Sciatic nerve (tissue), 2 donors: ENCODE results near the gene METTL26. TPM values are rescaled to one million over a fixed set of nuclear protein-coding genes. Genes with fewer than 3 reads are reported as not detected.

ENCODE experiments used
- ATAC-seq: fragments of 200-7000 bp; cut with Tn5 transposase; one replicate; pipeline ENCODE4 v1.9.1; 2020; ENCODE audit warnings: mild to moderate bottlenecking, moderate library complexity
- DNase-seq: peaks from one replicate; pipeline ENCODE4 v3.0.0-alpha.2; 2020; ENCODE audit warnings: low spot score
- intact Hi-C: fragments of 100-400 bp; cut with DNase I; formaldehyde crosslinking; loops from one replicate; pipeline ENCODE4 v1.14.2; 2022
- total RNA-seq: library from RNA; stranded (reverse); fragmentation: NEBNext Ultra II Directional; extraction: Animal tissue kit (Norgen Biotek cat#: 25700); gene quantifications from one replicate; pipeline ENCODE4 v1.2.1, GENCODE V29; 2021
- donor health status: DM: no; HTN: no; CAD: no.
- donor health status: DM: no; HTN: no; CAD: no.

The METTL26 gene
- total RNA-seq, 1 donor from 2014 or later = 54.1 TPM

DNA sequence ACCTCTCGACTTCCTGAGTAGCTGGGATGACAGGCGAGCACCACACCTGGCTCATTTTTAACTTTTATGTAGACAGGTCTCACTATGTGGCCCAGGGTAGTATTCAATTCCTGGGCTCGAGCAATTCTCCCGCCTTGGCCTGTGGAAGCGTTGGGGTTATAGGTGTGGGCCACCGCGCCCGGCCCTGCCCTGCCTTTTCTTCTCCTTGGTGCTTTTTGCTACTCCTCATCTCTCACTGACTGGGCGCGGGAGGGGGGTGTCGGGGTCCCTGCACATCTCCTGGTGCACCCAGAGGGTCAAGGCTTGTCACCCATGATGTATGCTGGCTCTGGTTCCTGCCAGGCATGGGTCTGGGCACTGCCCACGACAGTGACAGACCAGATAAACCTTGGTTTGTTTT is 8.5 kb upstream of the METTL26 start:
- intact Hi-C loops = no loop called here
- DNase-seq (no peak), ATAC-seq (no peak)

DNA sequence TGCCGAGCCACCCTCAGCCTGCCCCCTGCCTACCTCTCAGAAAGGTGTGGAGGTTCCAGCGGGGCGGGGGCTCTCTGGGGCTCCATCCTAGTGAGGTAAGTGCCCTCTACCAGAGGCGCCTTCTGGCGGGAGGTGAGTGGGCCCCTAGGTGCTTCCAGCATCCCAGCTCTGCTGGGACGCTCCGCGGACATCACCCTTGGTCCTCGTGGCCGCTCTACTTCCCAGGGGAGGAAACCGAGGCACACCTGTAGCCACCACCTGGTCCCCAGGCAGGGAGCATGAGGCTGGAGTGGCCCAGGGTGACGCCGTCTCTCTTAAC is 6.9 kb upstream of the METTL26 start:
- ATAC-seq (no peak), DNase-seq (no peak)
- intact Hi-C loops = no loop called here

DNA sequence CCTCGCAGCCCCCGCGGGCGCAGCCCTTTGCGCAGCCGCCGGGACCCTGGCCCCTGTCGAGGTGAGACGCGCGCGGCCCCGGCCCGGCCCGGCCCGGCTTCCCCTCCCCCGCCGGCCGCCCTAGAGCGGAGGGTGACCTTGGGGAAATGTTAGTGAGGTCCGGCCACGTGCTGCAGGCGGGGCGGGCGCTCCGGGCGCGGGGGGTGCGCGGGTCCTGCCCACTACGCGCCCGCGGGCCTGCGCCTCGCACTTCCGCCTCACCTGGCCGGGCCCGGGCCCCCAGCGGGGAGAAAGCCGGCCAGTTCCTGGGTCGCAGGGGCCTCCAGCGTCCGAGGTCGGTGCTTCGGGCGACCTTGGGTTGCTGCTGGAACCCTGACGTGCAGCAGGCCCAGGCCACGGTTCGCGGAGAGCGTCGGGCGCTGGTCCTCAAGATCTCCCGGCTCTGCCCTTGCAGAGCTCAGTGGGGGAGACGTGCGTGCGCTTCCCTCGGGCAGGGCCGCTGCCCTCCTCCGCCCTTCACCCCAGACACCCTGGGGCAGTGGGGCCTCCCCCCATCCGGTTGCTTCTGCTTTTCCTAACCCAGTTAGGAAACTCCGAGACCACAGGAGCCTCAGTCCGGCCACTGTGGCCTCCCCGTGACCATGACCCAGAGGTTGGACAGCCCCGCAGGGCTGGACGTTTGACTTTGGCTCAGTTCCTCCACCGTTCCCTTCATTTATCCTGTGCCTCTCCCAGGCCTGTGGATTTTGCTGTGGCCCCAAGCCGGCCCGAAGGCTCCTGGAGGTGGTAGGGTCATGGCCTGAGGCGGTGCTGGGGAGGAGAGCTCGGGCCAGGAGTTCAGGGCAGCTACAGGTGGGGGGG is 6.3 kb upstream of the METTL26 start:
- no peak for DNase-seq
- intact Hi-C loops = no loop called here
- ATAC-seq = peak; percentile 11

DNA sequence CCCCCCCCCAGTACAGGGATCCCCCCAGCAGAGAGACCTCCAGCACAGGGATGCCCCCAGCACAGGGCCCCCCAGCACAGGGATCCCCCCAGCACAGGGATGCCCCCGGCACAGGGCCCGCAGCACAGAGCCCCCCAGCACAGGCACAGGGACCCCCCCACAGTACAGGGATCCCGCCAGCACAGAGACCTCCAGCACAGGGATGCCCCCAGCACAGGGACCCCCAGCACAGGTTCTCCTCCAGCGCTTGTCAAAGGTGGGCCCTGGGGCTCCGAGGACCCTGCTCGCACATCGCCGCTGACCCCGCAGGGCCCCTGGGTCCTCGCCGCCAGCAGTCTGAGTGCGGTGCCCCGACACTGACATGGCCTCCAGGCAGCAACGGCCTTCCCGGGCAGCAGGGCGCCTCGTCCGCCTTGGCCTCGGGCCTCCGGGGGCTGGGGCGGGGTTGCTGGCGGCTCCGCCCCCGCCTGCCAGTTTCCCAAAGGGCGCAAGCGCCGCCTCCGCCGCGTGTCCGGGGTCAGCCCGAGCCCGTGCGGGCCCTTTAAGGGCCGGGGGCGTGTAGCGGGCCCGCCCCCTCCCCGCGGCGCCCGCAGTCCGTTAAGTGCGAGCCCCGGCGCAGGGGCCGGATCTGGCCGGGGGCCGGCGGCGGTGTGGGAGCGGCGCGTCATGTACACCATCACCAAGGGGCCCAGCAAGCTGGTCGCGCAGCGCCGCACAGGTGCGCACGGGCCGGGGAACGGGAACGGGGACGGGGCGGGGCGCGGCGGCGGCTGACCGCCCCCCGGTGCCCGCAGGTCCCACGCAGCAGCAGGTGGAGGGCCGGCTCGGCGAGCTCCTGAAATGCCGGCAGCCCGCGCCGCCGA is 5.5 kb upstream of the METTL26 start, which contains the start of gene MCRIP2:
Gene MCRIP2 (plus strand): TSS at position 503 of the 863 bp plus-strand sequence. CDS start 164 bp downstream, at position 667.
- ATAC-seq (peak; percentile 53), DNase-seq (peak; percentile 92)
- intact Hi-C loops = no loop called here

DNA sequence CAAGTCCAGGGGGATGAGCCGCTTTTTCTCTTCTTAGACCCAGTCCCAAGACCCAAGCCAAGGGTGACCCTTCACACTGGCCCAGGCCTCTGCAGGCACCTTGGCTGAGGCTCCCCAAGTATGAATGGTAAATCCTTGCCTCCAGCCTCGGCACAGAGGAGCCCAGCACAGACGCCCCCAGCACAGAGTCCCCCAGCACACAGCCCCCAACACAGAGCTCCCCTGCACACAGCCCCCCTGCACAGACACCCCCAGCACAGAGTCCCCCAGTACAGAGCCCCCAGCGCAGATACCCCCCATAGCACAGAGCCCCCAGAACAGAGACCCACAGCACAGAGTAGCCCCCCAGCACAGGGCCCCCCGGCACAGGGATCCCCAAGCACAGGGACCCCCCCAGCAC is 4.5 kb upstream of the METTL26 start:
- no peak for DNase-seq

DNA sequence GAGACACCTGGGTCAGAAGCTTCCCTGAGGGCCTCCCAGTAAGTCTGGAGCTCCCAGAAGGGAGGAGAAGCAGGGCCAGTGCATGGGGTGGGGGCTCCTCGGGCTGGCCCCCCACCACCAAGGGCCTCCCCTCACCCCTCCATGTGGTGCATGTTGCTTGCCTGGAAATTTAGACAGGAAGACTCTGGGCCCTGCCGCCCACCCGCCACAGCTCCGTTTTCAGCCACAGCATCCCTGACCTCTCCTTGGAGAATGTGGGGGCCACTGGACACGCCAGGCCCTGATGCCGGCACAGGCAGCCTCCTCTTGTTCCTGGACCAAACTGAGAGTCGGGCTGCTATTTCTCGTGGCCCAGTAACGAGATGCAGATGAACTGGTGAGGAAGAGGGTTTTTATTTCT is 2.7 kb upstream of the METTL26 start:
- no peak for ATAC-seq
- DNase-seq = no peak
- intact Hi-C loops = no loop called here

More for the DNA sequence above, 4.5 kb upstream of the METTL26 start:
- no peak for ATAC-seq
- intact Hi-C loops = no loop called here

DNA sequence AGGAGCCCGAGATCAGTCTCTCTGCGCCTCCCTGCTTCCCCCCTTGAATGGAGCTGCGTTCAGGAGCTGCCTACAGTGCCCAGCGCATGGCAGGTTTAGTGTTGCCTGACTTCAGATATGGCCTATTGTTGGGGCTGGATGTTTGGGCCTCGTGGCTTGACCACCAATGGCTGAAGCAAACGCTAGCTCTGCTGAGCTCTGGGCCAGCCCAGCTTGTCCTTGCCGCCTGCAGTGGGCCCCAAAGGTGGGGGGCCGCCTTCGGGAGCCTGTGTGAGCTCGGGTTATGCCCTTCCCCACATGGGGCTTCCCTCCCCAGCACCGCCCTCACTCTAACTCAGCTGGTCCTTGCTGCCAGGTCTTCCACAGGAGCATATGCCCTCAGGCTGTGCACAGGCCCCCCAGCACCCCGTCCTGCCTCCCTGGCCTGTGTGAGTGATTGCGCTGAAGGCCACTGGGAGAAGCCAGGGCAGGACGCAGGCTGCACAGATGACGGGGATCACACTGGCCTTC is 2.0 kb upstream of the METTL26 start:
- intact Hi-C loops = no loop called here
- DNase-seq (no peak), ATAC-seq (no peak)

DNA sequence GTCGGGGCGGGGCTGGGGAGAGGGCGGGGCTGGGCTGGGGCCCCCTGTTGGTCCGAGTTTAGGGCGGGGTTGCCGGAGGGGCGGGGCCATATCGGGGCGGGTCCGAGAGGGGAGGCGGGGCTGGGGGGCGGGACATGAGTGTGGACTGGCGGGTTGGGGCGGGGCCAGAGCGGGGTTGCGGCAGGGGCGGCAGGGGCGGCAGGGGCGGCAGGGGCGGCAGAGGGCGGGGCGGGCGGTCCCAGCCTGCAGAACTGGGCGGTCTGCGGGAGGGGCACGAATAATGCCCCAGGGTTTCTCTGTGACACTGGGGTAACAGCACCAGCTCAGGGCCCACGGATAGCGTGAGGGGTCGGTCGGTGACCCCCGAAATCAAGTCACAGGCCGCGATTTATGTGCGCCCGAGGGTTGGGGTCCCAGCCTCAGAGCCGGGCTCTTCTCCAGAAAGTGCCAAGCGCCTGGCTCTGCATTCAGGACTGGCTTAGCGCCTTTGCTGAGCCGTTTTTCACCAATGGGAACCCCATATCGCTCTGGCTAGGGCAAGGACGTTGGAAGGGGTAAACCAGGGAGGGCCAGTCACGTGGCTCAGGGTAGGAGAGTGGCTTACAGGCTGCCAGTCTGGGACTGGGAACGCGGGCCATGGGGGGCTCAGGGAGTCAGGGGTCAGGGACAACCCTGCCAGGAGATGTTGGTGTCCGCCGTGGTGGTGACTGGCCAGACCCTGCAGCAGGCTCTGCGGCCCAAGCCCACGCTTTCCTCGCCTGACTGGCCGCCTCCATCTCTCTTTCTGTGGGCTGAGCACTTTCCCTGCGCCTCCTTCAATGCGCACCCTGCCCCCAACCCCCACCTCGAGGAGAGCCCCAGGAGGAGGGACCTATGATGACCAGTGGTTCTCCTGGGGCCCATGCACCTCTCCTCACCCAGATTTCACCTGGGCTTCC is 1.2 kb upstream of the METTL26 start:
- intact Hi-C loops = no loop called here
- ATAC-seq (peak; percentile 87), DNase-seq (peak; percentile 96)

DNA sequence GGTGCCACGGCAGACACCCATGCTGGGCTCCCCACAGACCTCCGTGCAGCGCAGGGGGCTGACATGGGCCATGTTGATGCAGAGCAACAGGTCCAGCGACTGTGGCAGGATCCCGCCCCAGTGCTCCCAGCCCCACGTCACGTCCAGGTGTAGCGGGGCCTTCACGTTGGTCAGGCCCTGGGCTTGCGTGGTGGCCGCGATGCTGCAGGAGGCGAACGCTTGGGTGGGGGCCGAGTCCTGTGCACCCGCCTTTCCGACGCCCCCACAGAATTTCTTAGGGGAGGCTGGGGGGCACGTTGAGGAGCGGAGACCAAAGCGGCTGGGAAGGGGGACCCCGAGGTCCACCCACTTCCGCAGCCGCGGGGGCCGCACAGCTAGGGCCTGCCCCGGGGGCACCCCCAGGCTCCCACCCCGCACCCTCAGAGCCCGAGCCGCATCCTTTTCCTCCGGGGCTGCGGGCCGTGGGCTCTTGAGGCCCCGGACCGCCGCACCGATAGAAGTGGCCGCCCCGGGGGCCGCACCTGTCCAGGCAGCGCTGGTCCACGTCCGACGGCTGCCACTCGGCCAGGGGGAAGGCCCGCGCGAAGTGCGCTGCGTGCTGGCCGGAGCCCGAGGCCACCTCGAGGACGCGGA is 416 bp downstream of the METTL26 start:
- ATAC-seq = no peak
- no peak for DNase-seq
- intact Hi-C loops = no loop called here

DNA sequence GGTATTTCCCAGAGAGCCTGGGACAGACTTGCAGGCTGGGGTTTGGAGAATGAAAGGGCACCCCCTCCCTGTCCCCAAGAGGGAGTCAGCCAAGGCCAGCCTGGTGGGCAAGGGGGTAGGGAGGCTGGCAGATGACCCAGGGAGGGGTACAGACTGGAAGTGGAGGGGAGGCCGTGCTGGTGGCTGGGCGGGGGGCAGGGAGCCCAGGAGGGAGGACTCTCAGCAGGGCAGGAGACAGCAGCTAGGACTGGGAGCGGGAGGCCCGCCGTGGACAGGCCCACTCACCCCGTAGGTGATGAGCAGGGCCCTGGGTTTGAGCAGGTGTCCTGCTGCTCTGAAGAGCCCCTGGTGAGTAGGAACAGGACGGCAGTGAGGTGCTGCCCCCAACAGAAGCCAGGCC is 1.1 kb downstream of the METTL26 start:
- DNase-seq (no peak), ATAC-seq (no peak)
- intact Hi-C loops = no loop called here

DNA sequence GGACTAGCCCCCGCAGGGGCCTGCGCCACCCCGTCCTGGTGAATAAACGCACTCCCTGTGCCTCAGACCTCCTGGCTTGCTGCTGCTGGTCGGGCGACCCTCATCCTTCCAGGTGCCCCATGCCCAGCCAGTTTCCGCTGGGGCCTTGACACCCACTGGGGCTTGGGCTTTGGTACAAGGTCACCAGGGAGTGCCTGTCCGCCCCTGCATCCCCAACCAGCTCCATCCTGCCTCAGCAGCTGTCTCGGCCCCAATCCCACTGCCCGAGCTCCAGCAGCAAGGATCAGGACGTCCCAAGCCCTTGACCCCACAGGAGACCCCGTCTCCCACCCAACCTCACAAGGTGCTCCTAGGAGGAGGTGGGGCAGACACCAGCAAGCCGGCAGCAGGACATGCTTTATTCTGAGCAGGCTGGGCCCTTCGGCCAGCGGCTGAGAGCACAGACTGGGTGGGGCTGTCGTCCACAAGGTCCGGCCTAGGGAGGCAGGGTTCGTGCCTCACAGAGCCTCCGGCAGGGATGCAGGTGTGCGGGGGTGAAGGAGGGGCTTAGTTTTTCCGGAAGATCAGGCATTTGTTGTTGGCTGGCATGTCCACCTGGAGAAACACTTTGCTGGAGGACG is 1.9 kb downstream of the METTL26 start:
- DNase-seq (no peak), ATAC-seq (no peak)
- intact Hi-C loops = no loop called here

DNA sequence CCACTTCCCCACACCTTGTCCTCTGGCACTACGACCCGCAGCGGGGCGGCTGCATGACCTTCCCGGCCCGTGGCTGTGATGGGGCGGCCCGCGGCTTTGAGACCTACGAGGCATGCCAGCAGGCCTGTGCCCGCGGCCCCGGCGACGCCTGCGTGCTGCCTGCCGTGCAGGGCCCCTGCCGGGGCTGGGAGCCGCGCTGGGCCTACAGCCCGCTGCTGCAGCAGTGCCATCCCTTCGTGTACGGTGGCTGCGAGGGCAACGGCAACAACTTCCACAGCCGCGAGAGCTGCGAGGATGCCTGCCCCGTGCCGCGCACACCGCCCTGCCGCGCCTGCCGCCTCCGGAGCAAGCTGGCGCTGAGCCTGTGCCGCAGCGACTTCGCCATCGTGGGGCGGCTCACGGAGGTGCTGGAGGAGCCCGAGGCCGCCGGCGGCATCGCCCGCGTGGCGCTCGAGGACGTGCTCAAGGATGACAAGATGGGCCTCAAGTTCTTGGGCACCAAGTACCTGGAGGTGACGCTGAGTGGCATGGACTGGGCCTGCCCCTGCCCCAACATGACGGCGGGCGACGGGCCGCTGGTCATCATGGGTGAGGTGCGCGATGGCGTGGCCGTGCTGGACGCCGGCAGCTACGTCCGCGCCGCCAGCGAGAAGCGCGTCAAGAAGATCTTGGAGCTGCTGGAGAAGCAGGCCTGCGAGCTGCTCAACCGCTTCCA is 2.6 kb downstream of the METTL26 start:
- no peak for ATAC-seq
- intact Hi-C loops = no loop called here
- DNase-seq = no peak

DNA sequence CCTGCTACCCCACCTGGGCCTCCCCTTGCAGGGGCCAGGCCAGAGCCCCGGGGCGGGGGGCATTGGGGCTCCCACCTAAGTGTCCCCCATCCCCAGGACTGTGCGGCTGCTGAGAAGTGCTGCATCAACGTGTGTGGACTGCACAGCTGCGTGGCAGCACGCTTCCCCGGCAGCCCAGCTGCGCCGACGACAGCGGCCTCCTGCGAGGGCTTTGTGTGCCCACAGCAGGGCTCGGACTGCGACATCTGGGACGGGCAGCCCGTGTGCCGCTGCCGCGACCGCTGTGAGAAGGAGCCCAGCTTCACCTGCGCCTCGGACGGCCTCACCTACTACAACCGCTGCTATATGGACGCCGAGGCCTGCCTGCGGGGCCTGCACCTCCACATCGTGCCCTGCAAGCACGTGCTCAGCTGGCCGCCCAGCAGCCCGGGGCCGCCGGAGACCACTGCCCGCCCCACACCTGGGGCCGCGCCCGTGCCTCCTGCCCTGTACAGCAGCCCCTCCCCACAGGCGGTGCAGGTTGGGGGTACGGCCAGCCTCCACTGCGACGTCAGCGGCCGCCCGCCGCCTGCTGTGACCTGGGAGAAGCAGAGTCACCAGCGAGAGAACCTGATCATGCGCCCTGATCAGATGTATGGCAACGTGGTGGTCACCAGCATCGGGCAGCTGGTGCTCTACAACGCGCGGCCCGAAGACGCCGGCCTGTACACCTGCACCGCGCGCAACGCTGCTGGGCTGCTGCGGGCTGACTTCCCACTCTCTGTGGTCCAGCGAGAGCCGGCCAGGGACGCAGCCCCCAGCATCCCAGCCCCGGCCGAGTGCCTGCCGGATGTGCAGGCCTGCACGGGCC is 3.4 kb downstream of the METTL26 start:
- DNase-seq (no peak), ATAC-seq (no peak)
- intact Hi-C loops = no loop called here

DNA sequence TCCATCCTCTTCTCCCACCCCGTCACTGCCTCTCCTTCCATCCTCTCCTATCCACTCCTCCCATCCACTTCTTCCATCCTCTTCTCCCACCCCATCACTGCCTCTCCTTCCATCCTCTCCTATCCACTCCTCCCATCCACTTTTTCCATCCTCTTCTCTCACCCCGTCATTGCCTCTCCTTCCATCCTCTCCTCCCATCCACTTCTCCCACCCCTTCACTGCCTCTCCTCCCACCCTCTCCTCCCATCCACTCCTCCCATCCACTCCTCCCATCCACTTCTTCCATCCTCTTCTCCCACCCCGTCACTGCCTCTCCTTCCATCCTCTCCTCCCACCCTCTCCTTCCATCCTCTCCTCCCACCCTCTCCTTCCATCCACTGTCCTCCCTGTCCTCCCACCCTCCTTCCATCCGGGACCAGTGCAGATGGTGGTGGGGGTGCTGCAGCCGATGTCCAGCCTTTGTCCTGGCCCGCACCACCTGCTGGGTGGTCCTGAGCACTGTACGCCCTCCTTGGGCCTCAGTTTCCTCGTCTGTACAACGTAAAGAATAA is 4.2 kb downstream of the METTL26 start:
- intact Hi-C loops = no loop called here
- no peak for ATAC-seq
- DNase-seq = no peak

DNA sequence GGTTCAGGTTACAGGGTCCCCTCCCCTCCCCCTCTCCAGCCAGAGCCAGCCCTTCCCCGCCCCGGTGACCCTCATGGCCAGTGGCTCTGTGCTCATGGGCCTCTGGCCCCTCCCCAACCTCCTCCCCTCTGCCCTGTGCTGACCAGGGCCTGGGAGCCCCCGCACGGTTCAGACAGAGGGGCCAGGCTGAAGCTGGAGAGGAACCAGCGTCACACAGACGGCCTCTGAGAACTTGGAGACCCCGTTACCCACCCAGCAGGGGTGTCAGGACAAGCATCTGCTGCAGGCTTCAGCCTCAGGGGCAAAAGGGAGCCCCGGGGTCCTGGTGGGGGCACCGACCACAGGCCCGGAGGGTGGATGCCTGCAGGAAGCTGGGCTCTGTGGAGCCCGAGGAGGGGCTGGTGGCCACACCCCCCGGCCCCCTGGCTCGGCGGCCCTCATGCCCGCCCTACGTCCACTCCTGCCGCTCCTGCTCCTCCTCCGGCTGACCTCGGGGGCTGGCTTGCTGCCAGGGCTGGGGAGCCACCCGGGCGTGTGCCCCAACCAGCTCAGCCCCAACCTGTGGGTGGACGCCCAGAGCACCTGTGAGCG is 5.2 kb downstream of the METTL26 start, which contains the start of gene WFIKKN1:
Gene WFIKKN1 (plus strand): TSS at position 171 of the 591 bp plus-strand sequence. CDS start 269 bp downstream, at position 440.
- DNase-seq (peak; percentile 55), ATAC-seq (peak; percentile 11)
- intact Hi-C loops = no loop called here
